Measurements from ENCODE around the gene CCDC91. TPM values are rescaled to one million over a fixed set of nuclear protein-coding genes. Genes with fewer than 3 reads are reported as not detected.
"Not testable (repeated sequence)": the region's sequence is repeated elsewhere in the genome, so short reads cannot be mapped to it uniquely, and the experiment has no call there.

CCDC91 gene
- total RNA-seq, 3 donors from 2014 or later: 25.0 to 42.5 (median 27.8) TPM

DNA sequence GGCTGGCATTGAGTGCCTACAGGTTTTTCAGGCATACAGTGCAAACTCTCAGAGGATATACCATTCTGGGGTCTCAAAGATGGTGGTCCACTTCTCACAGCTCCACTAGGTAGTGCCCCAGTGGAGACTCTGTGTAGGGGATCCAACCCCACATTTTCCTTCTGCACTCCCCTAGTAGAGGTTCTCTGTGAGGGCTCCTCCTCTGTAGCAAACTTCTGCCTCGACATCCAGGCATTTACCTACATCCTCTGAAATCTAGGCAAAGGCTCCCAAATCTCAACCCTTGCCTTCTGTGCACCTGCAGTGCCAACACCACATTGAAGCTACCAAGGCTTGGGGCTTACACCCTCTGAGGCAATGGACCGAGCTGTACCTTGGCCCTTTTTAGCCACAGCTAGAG, 179.2 kb downstream of the CCDC91 start:
- no peak for DNase-seq
- intact Hi-C loops (cut with DNase I, micrococcal nuclease): no loop called here
- Histone ChIP-seq H3K9me3 (peaks cover 39% of the 10 kb centered on the region), H3K4me3 (no peak overlapping the region), H3K36me3 (ENCODE audit: low read depth) (no peaks in the 10 kb centered on the region), H3K4me1 (ENCODE audit: low read depth) (no peaks in the 10 kb centered on the region)
- no peak for ATAC-seq
- TF ChIP-seq, protein P1, sequence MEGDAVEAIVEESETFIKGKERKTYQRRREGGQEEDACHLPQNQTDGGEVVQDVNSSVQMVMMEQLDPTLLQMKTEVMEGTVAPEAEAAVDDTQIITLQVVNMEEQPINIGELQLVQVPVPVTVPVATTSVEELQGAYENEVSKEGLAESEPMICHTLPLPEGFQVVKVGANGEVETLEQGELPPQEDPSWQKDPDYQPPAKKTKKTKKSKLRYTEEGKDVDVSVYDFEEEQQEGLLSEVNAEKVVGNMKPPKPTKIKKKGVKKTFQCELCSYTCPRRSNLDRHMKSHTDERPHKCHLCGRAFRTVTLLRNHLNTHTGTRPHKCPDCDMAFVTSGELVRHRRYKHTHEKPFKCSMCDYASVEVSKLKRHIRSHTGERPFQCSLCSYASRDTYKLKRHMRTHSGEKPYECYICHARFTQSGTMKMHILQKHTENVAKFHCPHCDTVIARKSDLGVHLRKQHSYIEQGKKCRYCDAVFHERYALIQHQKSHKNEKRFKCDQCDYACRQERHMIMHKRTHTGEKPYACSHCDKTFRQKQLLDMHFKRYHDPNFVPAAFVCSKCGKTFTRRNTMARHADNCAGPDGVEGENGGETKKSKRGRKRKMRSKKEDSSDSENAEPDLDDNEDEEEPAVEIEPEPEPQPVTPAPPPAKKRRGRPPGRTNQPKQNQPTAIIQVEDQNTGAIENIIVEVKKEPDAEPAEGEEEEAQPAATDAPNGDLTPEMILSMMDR (IDR thresholded peaks at IDR 0.05): no peak

- H3K9me3 ChIP-seq: peaks cover 26% of the 10 kb centered on the region
- H3K36me3 ChIP-seq (ENCODE audit: low read depth): no peaks in the 10 kb centered on the region
- DNase-seq: no peak
- no peak overlapping the region for H3K4me3 ChIP-seq
- TF ChIP-seq, protein P1 (IDR thresholded peaks at IDR 0.05): no peak
- no peak for ATAC-seq
- no peaks in the 10 kb centered on the region for H3K4me1 ChIP-seq (ENCODE audit: low read depth)
- intact Hi-C loops (cut with DNase I, micrococcal nuclease): no loop called here
Measured at GRCh38 chr12:28374556-28374955, 184.3 kb downstream of the CCDC91 start.

- Histone ChIP-seq H3K4me1 (ENCODE audit: low read depth) (no peaks in the 10 kb centered on the region), H3K9me3 (no peaks in the 10 kb centered on the region), H3K4me3 (no peak overlapping the region), H3K36me3 (ENCODE audit: low read depth) (no peaks in the 10 kb centered on the region)
- DNase-seq (no peak), ATAC-seq (no peak)
- intact Hi-C loops (cut with DNase I, micrococcal nuclease): no loop called here
- TF ChIP-seq, protein P1 (IDR thresholded peaks at IDR 0.05): no peak
Measured at GRCh38 chr12:28378736-28379135, 188.5 kb downstream of the CCDC91 start.

DNA sequence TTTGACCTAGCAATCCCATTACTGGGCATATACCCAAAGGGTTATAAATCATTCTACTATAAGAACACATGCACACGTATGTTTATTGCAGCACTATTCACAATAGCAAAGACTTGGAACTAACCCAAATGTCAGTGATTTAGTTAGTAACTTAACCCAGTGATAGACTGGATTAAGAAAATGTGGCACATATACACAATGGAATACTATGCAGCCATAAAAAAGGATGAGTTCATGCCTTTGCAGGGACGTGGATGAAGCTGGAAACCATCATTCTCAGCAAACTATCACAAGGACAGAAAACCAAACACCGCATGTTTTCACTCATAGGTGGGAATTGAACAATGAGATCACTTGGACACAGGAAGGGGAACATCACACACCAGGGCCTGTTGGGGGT, 189.5 kb downstream of the CCDC91 start:
- H3K4me3 ChIP-seq; ATAC-seq; intact Hi-C loops (cut with DNase I, micrococcal nuclease); H3K4me1 ChIP-seq (ENCODE audit: low read depth); H3K36me3 ChIP-seq (ENCODE audit: low read depth); H3K9me3 ChIP-seq; DNase-seq: not testable (repeated sequence)

DNA sequence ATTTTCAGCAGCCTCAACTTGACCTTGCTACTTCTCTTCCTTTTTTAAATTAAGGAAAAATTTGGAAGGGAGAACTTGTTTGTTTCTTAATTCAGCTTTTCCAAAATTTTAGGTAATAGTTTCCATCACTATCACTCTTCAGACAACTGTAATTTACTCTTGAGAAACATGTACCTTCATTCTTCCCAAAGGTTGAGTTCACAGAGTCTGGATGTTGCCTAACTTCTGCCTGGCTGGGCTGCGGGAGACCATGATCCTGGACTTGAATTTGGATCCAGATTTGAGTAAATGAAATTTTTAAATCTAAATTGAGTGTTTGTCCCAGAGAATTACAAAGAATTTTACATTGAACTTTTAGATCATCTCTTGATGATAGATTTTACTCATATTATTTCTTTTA, 193.1 kb downstream of the CCDC91 start:
- ATAC-seq (no peak), DNase-seq (no peak)
- no peak overlapping the region for H3K4me3 ChIP-seq
- H3K36me3 ChIP-seq (ENCODE audit: low read depth): no peaks in the 10 kb centered on the region
- TF ChIP-seq, protein P1 (IDR thresholded peaks at IDR 0.05): no peak
- H3K9me3 ChIP-seq: no peaks in the 10 kb centered on the region
- H3K4me1 ChIP-seq (ENCODE audit: low read depth): no peaks in the 10 kb centered on the region
- intact Hi-C loops (cut with DNase I, micrococcal nuclease): no loop called here

DNA sequence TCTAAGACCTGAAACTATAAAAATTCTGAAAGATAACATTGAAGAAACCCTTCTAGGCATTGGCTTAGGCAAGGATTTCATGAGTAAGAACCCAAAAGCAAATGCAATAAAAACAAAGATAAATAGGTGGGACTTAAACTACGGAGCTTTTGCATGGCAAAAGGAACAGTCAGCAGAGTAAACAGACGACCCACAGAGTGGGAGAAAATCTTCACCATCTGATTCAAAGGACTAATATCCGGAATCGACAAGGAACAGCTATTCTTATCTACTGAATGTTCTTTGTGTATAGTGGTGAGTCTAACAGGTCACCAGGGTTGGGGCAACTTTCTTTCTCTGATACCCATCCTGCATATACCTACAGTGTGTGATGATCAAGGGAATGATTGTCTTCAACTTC, 198.6 kb downstream of the CCDC91 start:
- intact Hi-C loops (cut with DNase I, micrococcal nuclease): no loop called here
- TF ChIP-seq, protein P1 (IDR thresholded peaks at IDR 0.05): no peak
- DNase-seq (no peak), ATAC-seq (no peak)
- no peak overlapping the region for H3K4me3 ChIP-seq
- no peaks in the 10 kb centered on the region for H3K4me1 ChIP-seq (ENCODE audit: low read depth)
- no peaks in the 10 kb centered on the region for H3K36me3 ChIP-seq (ENCODE audit: low read depth)
- no peaks in the 10 kb centered on the region for H3K9me3 ChIP-seq

Data from mucosa of descending colon (tissue), 3 donors.